ENCODE results near the gene AP3D1. TPM values are rescaled to one million over a fixed set of nuclear protein-coding genes. Genes with fewer than 3 reads are reported as not detected.

The AP3D1 gene
- total and polyA plus RNA-seq, 2 donors (not counting 3 experiments of a cell fraction or from before 2014, with no cell fraction given), result 130 to 137 TPM

- no peaks in the 10 kb centered on the region for H3K9me3 ChIP-seq (replicated peaks; ENCODE audit: control insufficient read depth, insufficient read depth, low read length)
- H3K27me3 ChIP-seq (ENCODE audit: control insufficient read depth in 2 of 2, insufficient read depth in 2 of 2, low read length in 2 of 2), result no peaks in the 10 kb centered on the region
- TF ChIP-seq MYC (IDR thresholded peaks at IDR 0.05; ENCODE audit: low read depth, low read length) (no peak), GATA2 (IDR thresholded peaks at IDR 0.05; ENCODE audit: insufficient read depth, insufficient read length, low read depth, low read length) (no peak), POLR2AphosphoS5 (IDR thresholded peaks at IDR 0.05; ENCODE audit: insufficient read depth, low read depth, low read length) (no peak), POLR2A (IDR thresholded peaks at IDR 0.05; ENCODE audit: low read depth, low read length) (no peak), JUN (IDR thresholded peaks at IDR 0.05; ENCODE audit: borderline replicate concordance, insufficient read depth, insufficient read length, low read depth) (no peak), CTCF (IDR thresholded peaks at IDR 0.05; ENCODE audit: extremely low read depth in 1 of 2, insufficient read depth in 1 of 2, low read depth in 1 of 2, low read length in 2 of 2) (no peak), MAX (IDR thresholded peaks at IDR 0.05; ENCODE audit: insufficient read depth, insufficient read length) (no peak), FOS (IDR thresholded peaks at IDR 0.05; ENCODE audit: borderline replicate concordance, insufficient read depth, low read length) (no peak), EZH2 (IDR thresholded peaks at IDR 0.05; ENCODE audit: borderline replicate concordance, low read depth, low read length, severe bottlenecking) (no peak)
- POLR2A ChIA-PET, result no interaction called here
- CTCF ChIA-PET, result no interaction called here
- no TSS peak for BruUV-seq (replicated peaks)
- no peak overlapping the region for H3K9ac ChIP-seq (replicated peaks; ENCODE audit: extremely low read depth, insufficient read depth, low read length)
- intact Hi-C loops (cut with micrococcal nuclease) (no loop called here), dilution Hi-C loops (cut with MboI; ENCODE audit: extremely low pct_ligation_motif_present, low sequenced_read_pairs) (no loop called here)
- FAIRE-seq (no peak), DNase-seq (ENCODE audit: low read depth, low spot score) (no peak)
- no peak overlapping the region for H3K4me3 ChIP-seq (replicated peaks in 1 of 3; ENCODE audit: insufficient read depth in 1 of 3, low read depth in 1 of 3, low read length in 3 of 3)
- no peaks in the 10 kb centered on the region for H3K4me1 ChIP-seq (ENCODE audit: control insufficient read depth, extremely low read depth, insufficient read depth, low read length)
- no peaks in the 10 kb centered on the region for H3K9me1 ChIP-seq (replicated peaks; ENCODE audit: control insufficient read depth, extremely low read depth, insufficient read depth, low read length)
- H4K20me1 ChIP-seq (replicated peaks; ENCODE audit: control insufficient read depth, extremely low read depth, insufficient read depth, low read length), result no peaks in the 10 kb centered on the region
- no peaks in the 10 kb centered on the region for H3K79me2 ChIP-seq (ENCODE audit: control insufficient read depth, insufficient read depth, low read length)
- H3K36me3 ChIP-seq (ENCODE audit: control insufficient read depth in 2 of 2, extremely low read depth in 1 of 2, insufficient read depth in 2 of 2, low read length in 2 of 2), result peaks cover 21 to 80% of the 10 kb centered on the region in 2 experiments
- no peak overlapping the region for H2AFZ ChIP-seq (ENCODE audit: low read depth, low read length)
- no peak overlapping the region for H3K4me2 ChIP-seq (ENCODE audit: insufficient read depth, low read length)
- H3K27ac ChIP-seq (ENCODE audit: insufficient read depth, low read depth, low read length), result no peak overlapping the region
Measured at GRCh38 chr19:2111886-2112285, 39.5 kb downstream of the AP3D1 start.

All from endothelial cell of umbilical vein (primary cell).